ENCODE data around the gene PAPPA2.

PAPPA2 gene

DNA sequence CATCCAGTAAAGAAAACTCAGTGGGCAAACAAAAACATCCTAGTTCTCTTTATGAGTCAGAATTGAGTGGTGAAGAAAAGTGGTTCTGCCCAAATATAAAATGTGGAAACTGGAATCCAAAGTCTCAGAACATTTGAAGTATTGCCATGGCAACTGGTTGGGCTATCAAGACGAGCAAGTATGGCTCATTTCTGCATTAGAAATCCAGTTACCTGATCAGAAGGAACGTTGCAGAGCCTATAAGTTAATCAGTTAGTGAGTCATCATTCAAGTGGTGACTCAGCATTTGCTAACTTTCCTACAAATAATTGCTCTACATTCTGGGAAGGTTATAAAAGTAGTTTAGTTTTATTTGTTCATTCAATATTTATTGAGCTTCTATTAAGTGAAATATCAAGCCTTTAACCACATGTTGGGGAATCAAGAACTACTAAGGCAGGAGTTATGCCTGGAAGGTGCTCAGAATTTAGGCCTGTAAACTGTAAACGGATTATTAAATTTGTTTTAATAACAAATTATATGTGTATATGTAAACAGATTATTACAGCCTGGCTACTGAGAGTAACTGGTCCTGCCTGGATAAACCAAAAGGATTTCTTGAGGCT, 104.3 kb downstream of the PAPPA2 start:
- no peak for DNase-seq (ENCODE audit: extremely low read depth, insufficient read length)
- TF ChIP-seq, protein P1, sequence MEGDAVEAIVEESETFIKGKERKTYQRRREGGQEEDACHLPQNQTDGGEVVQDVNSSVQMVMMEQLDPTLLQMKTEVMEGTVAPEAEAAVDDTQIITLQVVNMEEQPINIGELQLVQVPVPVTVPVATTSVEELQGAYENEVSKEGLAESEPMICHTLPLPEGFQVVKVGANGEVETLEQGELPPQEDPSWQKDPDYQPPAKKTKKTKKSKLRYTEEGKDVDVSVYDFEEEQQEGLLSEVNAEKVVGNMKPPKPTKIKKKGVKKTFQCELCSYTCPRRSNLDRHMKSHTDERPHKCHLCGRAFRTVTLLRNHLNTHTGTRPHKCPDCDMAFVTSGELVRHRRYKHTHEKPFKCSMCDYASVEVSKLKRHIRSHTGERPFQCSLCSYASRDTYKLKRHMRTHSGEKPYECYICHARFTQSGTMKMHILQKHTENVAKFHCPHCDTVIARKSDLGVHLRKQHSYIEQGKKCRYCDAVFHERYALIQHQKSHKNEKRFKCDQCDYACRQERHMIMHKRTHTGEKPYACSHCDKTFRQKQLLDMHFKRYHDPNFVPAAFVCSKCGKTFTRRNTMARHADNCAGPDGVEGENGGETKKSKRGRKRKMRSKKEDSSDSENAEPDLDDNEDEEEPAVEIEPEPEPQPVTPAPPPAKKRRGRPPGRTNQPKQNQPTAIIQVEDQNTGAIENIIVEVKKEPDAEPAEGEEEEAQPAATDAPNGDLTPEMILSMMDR (IDR thresholded peaks at IDR 0.05; ENCODE audit: insufficient read depth, low read length, poor library complexity, severe bottlenecking) = no peak

DNA sequence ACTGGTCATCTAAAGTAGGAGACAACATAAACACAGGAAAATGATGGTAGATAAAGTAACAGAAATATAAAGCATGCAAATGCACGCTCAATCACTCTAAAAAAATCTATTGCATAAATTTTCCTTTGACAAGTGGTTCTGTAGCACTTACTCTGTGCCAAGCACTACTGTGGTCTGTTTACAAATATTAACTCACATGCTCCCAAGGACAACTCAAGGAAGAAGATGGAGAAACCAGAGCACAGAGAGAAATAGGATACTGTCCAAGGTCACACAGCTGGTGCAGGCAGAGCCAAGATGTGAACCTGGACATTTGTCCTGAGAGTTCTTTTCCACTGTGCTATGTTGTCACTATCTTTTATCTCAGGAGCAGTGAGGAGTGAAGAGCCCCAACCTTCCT, 105.2 kb downstream of the PAPPA2 start:
- Histone ChIP-seq H3K36me3 (ENCODE audit: control insufficient read depth, insufficient read depth, low read length) (no peaks in the 10 kb centered on the region), H3K4me3 (replicated peaks; ENCODE audit: low read depth, low read length) (no peak overlapping the region), H3K27me3 (replicated peaks; ENCODE audit: control insufficient read depth, insufficient read depth, low read length) (no peaks in the 10 kb centered on the region; the same call in 1 of the 2 replicates)
- DNase-seq (ENCODE audit: extremely low read depth, insufficient read length) = no peak
- TF ChIP-seq, protein P1 (IDR thresholded peaks at IDR 0.05; ENCODE audit: insufficient read depth, low read length, poor library complexity, severe bottlenecking) = no peak

More for the DNA sequence above, 104.3 kb downstream of the PAPPA2 start:
- Histone ChIP-seq H3K4me3 (replicated peaks; ENCODE audit: low read depth, low read length) (no peak overlapping the region), H3K27me3 (replicated peaks; ENCODE audit: control insufficient read depth, insufficient read depth, low read length) (no peaks in the 10 kb centered on the region; the same call in 1 of the 2 replicates), H3K36me3 (ENCODE audit: control insufficient read depth, insufficient read depth, low read length) (no peaks in the 10 kb centered on the region)

DNA sequence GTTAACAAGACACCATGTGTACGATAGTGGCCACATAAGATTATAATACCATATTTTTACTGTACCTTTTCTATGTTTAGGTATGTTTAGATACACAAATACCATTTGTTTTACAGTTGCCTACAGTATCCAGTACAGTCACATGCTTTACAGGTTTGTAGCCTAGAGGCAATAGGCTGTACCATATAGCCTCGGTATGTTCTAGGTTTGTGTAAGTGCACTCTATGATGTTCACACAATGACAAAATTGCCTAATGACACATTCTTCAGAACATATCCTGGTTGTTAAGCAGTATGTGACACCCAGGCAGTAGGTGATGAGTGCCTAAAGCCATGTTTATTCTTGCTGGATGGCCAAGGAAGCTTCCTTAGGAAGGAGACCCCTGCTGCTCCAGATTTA, 111.8 kb downstream of the PAPPA2 start:
- H3K4me3 ChIP-seq (replicated peaks; ENCODE audit: low read depth, low read length) = no peak overlapping the region
- TF ChIP-seq, protein P1 (IDR thresholded peaks at IDR 0.05; ENCODE audit: insufficient read depth, low read length, poor library complexity, severe bottlenecking) = no peak
- no peak for DNase-seq (ENCODE audit: extremely low read depth, insufficient read length)

DNA sequence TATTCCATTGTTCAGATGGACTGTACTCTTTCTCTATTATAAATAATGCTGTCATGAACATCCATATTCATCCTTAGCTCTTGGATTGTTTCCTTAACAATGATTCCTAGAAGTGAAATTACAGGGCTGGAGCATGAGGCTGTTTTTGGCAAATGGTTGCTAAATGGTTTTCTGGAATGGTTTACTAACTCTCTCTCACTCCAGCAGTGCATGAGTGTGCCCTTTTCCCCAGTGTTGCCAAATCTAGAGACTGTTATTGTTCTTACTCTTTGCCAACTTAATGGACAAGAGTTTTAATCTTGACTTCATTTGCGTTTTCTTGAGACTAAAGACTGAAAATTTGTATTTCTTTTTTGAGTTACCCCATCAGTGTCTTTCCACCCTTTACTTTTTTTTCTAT, 113.0 kb downstream of the PAPPA2 start:
- Histone ChIP-seq H3K4me3 (replicated peaks; ENCODE audit: low read depth, low read length) (no peak overlapping the region), H3K36me3 (ENCODE audit: control insufficient read depth, insufficient read depth, low read length) (no peaks in the 10 kb centered on the region), H3K27me3 (replicated peaks; ENCODE audit: control insufficient read depth, insufficient read depth, low read length) (no peaks in the 10 kb centered on the region)
- DNase-seq (ENCODE audit: extremely low read depth, insufficient read length) = no peak
- TF ChIP-seq, protein P1 (IDR thresholded peaks at IDR 0.05; ENCODE audit: insufficient read depth, low read length, poor library complexity, severe bottlenecking) = no peak

More for the DNA sequence above, 111.8 kb downstream of the PAPPA2 start:
- H3K27me3 ChIP-seq (replicated peaks; ENCODE audit: control insufficient read depth, insufficient read depth, low read length) = no peaks in the 10 kb centered on the region; the same call in 1 of the 2 replicates
- H3K36me3 ChIP-seq (ENCODE audit: control insufficient read depth, insufficient read depth, low read length) = no peaks in the 10 kb centered on the region

DNA sequence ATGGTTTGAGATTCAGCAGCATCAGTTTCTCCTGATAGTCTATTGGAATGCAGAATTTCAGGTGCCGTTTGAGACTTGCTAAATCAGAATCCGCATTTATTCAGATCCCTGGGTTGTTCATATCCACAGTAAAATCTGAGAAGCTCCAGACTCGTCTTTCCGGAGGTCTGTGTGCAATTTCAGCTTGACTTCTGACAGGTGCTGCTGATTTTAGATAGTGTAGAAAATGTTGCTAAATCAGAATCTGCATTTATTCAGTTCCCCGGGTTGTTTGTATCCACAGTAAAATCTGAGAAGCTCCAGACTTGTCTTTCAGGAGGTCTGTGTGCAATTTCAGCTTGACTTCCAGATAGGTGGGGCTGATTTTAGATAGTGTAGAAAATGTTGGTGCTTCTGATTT, 113.7 kb downstream of the PAPPA2 start:
- DNase-seq (ENCODE audit: extremely low read depth, insufficient read length) = no peak
- H3K27me3 ChIP-seq (replicated peaks; ENCODE audit: control insufficient read depth, insufficient read depth, low read length) = no peaks in the 10 kb centered on the region
- TF ChIP-seq, protein P1 (IDR thresholded peaks at IDR 0.05; ENCODE audit: insufficient read depth, low read length, poor library complexity, severe bottlenecking) = no peak

More for the DNA sequence above, 113.7 kb downstream of the PAPPA2 start:
- Histone ChIP-seq H3K4me3 (replicated peaks; ENCODE audit: low read depth, low read length) (no peak overlapping the region), H3K36me3 (ENCODE audit: control insufficient read depth, insufficient read depth, low read length) (no peaks in the 10 kb centered on the region)

Measured in GM06990 (cell line).